Subcutaneous adipose tissue (tissue), 4 donors: ENCODE measurements around the gene CHCHD1. TPM values are rescaled to one million over a fixed set of nuclear protein-coding genes. Genes with fewer than 3 reads are reported as not detected.

Source experiments
- CTCF ChIP-seq: fragments of 450-650 bp; IDR thresholded peaks from one replicate; pipeline ENCODE4 v1.5.1; 2016; ENCODE audit warnings: low read depth, mild to moderate bottlenecking, control low read depth, antibody characterized with exemption, moderate library complexity
- total RNA-seq, 4 donors: library from RNA; depleted of rRNA; stranded (reverse); fragments of >200 nt; gene quantifications; one replicate each; pipeline ENCODE4 v1.1.0, GENCODE V29; 2016

CHCHD1 gene
- total RNA-seq, 4 donors from 2014 or later = 18.0 to 61.0 (median 21.2) TPM

- no peak for TF ChIP-seq CTCF
These were observed 1.5 kb upstream of the CHCHD1 start for GRCh38 chr10:73780301-73780700.

GRCh38 chr10:73780966-73781365, 882 bp upstream of the CHCHD1 start:
- no peak for TF ChIP-seq CTCF

- no peak for TF ChIP-seq CTCF
These were observed 335 bp upstream of the CHCHD1 start for GRCh38 chr10:73781548-73781878.

- TF ChIP-seq CTCF = no peak
These were observed 869 bp downstream of the CHCHD1 start for GRCh38 chr10:73782749-73783085.

GRCh38 chr10:73785211-73785720, 3.4 kb downstream of the CHCHD1 start, which contains the start of gene ZSWIM8:
ZSWIM8 (plus strand) TSS chr10:73785606; CDS start chr10:73785879, 273 bp downstream.
- no peak for TF ChIP-seq CTCF

- no peak for TF ChIP-seq CTCF
These were observed 4.1 kb downstream of the CHCHD1 start for GRCh38 chr10:73785721-73786511.

GRCh38 chr10:73786512-73786885, 4.7 kb downstream of the CHCHD1 start:
- no peak for TF ChIP-seq CTCF
